NCI-H2107 (cell line): ENCODE results near the gene NAA80.

ENCODE experiments used
- DNase-seq: peaks from one replicate; lab custom pipeline; 2025; lab: John Stamatoyannopoulos, UW

Gene NAA80

DNA sequence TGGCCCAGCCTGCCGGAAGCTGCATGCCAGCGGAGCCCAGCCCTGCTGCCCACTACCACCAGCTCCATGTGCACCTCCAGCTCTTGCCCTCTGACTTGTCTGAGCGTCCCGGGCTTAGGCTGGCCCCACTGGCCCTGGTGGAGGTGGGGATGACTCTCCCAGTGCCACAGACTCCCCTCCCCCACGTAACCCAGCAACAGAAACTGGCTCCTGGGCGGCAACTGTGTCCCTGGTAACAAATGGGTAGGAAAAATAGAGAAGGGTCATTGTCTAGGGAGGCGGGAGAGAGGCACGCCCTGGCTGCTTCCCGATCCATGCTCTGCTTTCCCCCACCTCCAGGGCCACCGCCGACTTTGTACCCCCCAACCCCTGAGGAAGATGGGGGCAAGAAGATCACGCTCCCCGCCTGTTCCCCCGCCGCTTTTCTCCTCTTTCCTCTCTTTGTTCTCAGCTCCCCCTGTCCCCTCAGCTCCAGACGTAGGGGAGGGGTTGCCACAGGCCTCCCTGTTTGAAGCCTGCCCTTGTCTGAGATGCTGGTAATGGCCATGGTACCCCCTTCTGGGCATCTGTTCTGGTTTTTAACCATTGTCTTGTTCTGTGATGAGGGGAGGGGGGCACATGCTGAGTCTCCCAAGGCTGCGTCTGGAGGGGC lies 41.0 kb downstream of the NAA80 start:
- no peak for DNase-seq

DNA sequence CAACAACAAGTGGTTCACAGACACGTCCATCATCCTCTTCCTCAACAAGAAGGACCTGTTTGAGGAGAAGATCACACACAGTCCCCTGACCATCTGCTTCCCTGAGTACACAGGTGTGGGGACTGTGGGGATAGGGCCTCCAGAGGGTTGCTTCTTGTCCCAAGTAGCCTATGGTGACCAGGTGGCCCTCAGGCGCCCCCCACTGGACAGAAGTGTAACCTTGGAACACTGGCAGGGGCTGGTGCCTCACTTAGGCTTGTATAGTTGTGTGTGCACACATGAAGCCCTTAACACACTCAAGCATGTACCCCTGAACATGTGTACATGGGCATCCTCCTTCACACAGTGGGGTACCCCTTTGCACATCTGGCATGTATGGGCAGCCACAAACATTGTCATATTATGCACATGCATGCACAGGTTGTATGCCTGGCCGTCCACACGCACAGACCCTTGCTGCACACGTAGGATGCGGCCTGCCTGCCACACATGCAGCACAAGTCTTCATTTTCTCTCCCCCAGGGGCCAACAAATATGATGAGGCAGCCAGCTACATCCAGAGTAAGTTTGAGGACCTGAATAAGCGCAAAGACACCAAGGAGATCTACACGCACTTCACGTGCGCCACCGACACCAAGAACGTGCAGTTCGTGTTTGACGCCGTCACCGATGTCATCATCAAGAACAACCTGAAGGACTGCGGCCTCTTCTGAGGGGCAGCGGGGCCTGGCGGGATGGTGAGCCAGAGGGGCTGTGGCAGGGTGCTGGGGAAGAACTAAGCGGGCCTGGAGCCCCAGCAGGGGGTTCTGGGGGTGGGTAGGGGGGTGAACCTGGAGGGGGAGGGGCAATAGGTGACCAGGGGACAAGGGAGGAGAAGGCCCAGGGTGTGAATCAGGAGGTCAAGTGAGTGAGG lies 42.0 kb downstream of the NAA80 start:
- no peak for DNase-seq

DNA sequence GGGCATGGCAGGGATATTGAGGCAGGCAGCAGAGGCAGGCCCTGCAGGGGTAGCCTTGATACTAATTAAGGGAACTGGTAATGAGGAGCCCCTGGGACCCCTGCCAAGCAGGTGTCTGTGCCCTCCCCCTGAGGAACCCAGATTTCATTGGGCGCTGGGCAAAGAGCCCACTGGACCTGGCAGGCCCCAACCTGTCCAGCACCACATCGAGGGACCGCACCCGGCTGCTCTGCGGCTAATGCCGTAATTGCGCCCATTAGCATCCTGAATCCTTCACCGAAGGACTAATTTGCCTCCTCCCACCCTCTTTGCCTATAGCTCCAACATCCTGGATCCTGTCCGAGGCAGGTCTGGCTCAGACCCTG lies 44.0 kb downstream of the NAA80 start:
- DNase-seq = no peak

DNA sequence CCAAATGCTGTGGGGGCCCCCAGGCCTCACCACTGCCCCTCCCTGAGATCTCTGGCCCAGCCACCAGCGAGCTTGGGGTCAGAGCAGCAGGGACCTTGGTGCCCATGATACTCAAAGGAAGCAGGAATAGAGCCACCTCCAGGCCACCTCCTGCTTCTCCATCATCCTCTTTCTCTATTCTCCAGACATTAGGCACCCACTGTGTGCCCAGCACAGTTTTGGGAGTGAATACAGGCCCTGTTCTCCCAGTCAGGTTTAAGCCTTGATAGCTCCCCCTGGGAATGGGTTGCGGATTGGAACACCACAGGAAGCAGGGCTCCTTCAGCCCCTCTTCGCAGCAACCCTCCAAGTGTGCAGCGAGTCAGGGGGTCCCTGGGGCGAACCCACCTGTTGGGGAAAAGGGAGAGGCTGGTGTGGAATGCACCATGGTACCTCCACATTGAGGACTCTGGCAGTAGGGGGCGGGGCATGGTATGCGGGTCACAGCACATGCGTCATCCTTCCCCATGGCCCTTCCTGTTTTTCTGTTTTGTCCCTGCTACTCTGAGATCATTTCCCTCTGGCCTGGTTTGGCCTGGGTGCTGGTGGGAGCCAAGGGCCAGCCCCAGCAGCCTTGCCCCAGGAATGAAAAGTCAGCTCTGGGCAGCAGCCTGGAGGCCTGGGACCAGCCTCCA lies 44.5 kb downstream of the NAA80 start:
- no peak for DNase-seq

DNA sequence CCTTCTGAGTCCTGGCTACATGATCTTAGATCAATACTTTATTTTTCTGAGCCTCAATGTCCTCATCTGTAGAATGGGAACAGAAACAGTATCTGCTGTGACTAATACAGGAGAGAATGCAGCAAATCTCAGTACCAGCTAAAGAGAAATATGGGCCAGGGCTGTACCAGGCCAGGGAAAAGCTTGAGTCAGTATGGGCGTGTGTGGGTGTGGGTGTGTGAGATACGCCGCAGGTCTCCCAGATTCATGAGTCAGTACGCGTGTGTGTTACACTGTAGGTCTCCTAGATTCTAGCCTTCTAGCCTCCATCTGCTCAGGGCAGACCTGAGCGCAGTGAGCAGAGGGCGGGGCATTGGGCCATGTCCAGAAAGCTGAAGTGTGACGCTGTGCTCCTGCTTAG lies 48.0 kb downstream of the NAA80 start:
- no peak for DNase-seq

DNA sequence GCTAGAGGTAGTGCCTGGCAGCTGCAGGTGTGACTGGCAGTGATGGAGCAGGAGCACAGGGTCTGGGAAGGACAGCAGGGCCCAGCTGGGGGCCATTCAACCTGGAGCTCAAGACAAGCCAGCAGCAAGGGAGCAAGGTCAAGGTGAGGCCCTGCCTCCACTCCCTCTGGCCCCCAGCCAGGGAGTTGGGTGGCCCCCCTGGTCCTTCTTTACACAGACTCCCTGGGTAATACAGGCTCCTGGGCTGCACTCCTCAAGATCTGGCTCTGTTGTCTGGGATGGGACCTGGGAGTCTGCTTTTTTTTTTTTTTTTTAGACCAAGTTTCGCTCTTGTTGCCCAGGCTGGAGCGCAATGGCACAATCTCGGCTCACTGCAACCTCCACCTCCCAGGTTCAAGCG lies 48.7 kb downstream of the NAA80 start:
- no peak for DNase-seq

DNA sequence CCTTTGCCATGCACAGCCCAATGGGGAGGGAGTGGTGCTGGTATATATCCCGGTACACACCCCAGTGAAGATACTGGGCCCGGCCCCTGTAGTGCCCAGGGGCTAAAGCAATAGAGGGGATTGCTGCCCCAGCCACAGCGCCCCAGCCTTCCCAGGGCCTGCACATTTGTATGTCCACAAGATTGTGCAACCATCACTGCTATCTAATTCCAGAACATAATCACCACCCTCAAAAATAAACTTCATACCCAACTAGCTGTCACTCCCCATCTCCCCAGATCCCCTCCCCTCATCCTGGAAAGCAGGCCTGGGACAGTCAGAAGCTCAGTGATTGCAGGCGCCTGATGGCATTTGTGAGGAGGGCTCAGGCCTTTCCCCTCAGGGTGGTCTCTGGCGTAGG lies 49.7 kb downstream of the NAA80 start:
- no peak for DNase-seq

DNA sequence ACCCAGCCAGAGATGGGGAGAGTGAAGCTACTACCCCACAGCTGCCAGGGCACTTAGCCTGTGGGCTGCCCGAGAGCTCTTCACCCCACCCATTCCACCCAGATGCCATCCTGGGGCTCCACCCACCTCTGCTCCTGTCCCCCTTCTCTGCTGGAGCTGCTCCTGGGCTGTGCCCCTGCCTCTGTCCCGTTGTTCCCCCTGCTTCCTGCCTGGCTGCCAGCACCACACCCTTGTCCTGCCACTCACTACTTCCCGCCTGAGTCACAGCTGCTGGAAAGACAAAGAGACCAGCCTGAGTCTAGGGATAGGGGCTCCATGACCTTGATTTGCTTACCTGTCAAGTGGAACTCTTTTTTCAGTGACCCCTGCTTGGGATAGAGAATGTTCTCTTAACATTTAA lies 50.8 kb downstream of the NAA80 start:
- no peak for DNase-seq

DNA sequence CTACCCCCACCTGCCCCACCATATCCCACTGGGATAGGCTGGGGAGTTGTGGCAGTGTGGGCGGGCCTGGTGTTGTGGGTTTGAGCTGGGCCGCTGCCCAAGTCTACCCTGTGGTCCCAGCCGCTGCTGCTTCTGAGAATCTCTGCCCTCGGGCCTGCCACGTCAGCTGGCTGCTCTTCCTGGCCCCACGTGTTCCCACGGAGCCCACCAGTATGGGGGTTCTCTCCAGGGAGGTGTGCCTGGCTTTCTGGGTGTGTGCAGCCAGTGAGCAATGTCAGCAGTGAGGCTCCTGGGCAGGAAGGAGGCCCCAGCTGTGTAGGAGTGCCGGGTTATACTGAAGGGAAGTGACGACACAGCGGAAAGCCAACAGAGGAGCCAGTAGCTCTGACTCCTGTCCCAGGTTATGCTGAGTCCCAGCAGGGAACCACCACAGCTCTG lies 52.7 kb downstream of the NAA80 start:
- DNase-seq = no peak
